ENCODE results near the gene CST3.
"Not testable (repeated sequence)": the region's sequence is repeated elsewhere in the genome, so short reads cannot be mapped to it uniquely, and the experiment has no call there.

CST3 gene

GRCh38 chr20:23641936-23642751 is 4.4 kb upstream of the CST3 start:
- DNase-seq: peak in 6 of 14 donors; percentile 25 to 48 (median 40)

GRCh38 chr20:23640671-23641667 is 3.2 kb upstream of the CST3 start:
- no peak for DNase-seq

- DNase-seq: no peak
Observed at GRCh38 chr20:23640018-23640601, 2.4 kb upstream of the CST3 start.

GRCh38 chr20:23639490-23639958 is 1.8 kb upstream of the CST3 start:
- DNase-seq: no peak

- DNase-seq: no peak
Observed at GRCh38 chr20:23638309-23638708, 554 bp upstream of the CST3 start.

GRCh38 chr20:23636908-23637281 is 860 bp downstream of the CST3 start:
- no peak for DNase-seq

GRCh38 chr20:23636182-23636907 is 1.4 kb downstream of the CST3 start:
- DNase-seq: peak in 1 of 14 donors; percentile 29

GRCh38 chr20:23635768-23636090 is 2.0 kb downstream of the CST3 start:
- not testable (repeated sequence) for DNase-seq

GRCh38 chr20:23634985-23635767 is 2.6 kb downstream of the CST3 start:
- DNase-seq: no peak

- no peak for DNase-seq
Observed at GRCh38 chr20:23634044-23634801, 3.5 kb downstream of the CST3 start.

- DNase-seq: no peak
Observed at GRCh38 chr20:23632711-23633573, 4.8 kb downstream of the CST3 start.

- peak in 2 of 14 donors; percentile 12 to 27 for DNase-seq
Observed at GRCh38 chr20:23631981-23632710, 5.6 kb downstream of the CST3 start.

- no peak for DNase-seq
Observed at GRCh38 chr20:23631226-23631822, 6.4 kb downstream of the CST3 start.

- no peak for DNase-seq
Observed at GRCh38 chr20:23630392-23630849, 7.3 kb downstream of the CST3 start.

GRCh38 chr20:23629542-23630391 is 8.0 kb downstream of the CST3 start:
- no peak for DNase-seq

GRCh38 chr20:23629017-23629541 is 8.7 kb downstream of the CST3 start:
- no peak for DNase-seq

- no peak for DNase-seq
Observed at GRCh38 chr20:23628402-23629016, 9.2 kb downstream of the CST3 start.
